AG04450 (cell line): ENCODE results near the gene CLDN14. TPM values are rescaled to one million over a fixed set of nuclear protein-coding genes. Genes with fewer than 3 reads are reported as not detected.

ENCODE experiments used
- CTCF ChIA-PET: fragments of 300-600, 350-600 bp; formaldehyde crosslinking; extraction: SDS; loops from one replicate; lab custom pipeline; 2022; ENCODE audit warnings: antibody characterized with exemption, inconsistent platforms; lab: Charles Lee
- POLR2A ChIA-PET: fragments of 350-600 bp; formaldehyde crosslinking; extraction: SDS; loops from one replicate; lab custom pipeline; 2021; ENCODE audit warnings: antibody characterized with exemption, inconsistent platforms; lab: Yijun Ruan, JAX
- DNase-seq: peaks from one replicate; pipeline ENCODE4 v3.0.0-alpha.2; 2011; ENCODE audit warnings: low read depth, low spot score
- H3K27ac ChIP-seq: one replicate; pipeline ENCODE4 v1.5.1; 2012; ENCODE audit warnings: low read depth, low read length, control low read depth
- H3K27me3 ChIP-seq: one replicate; pipeline ENCODE4 v1.6.0; 2012; ENCODE audit warnings: low read length; ENCODE audit not compliant: control insufficient read depth, insufficient read depth
- H3K4me3 ChIP-seq: 2 replicates; pipeline ENCODE4 v1.5.1; 2011; ENCODE audit warnings: mild to moderate bottlenecking, low read depth, low read length, control low read depth
- H3K9me3 ChIP-seq: 2 replicates; pipeline ENCODE4 v1.5.1; 2012; ENCODE audit warnings: low read length; ENCODE audit not compliant: control insufficient read depth, insufficient read depth
- polyA plus RNA-seq: library from polyadenylated mRNA; depleted of rRNA; stranded (reverse); fragments of >200 nt; gene quantifications from 2 replicates; pipeline ENCODE4 v1.2.3, GENCODE V29; 2011
- TF ChIP-seq, protein P1 (sequence below): IDR thresholded peaks from 2 replicates; pipeline ENCODE4 v1.5.1; 2011; ENCODE audit warnings: low read depth, low read length, control low read depth, inconsistent platforms

CLDN14 gene
- polyA plus RNA-seq, 1 experiment: not detected

- Histone ChIP-seq H3K4me3 (no peak overlapping the region), H3K9me3 (no peaks in the 10 kb centered on the region), H3K27me3 (no peaks in the 10 kb centered on the region), H3K27ac (no peak overlapping the region)
- TF ChIP-seq, protein P1, sequence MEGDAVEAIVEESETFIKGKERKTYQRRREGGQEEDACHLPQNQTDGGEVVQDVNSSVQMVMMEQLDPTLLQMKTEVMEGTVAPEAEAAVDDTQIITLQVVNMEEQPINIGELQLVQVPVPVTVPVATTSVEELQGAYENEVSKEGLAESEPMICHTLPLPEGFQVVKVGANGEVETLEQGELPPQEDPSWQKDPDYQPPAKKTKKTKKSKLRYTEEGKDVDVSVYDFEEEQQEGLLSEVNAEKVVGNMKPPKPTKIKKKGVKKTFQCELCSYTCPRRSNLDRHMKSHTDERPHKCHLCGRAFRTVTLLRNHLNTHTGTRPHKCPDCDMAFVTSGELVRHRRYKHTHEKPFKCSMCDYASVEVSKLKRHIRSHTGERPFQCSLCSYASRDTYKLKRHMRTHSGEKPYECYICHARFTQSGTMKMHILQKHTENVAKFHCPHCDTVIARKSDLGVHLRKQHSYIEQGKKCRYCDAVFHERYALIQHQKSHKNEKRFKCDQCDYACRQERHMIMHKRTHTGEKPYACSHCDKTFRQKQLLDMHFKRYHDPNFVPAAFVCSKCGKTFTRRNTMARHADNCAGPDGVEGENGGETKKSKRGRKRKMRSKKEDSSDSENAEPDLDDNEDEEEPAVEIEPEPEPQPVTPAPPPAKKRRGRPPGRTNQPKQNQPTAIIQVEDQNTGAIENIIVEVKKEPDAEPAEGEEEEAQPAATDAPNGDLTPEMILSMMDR: peak; percentile 81
- ChIA-PET CTCF (interaction anchor here (0.6 to 1.7 kb wide), 14 partner anchors 8 to 588 kb away, joined by 3 to 6 read pairs (median 3); no protein-coding TSS in a partner anchor), POLR2A (no interaction called here)
- peak; percentile 21 for DNase-seq
Observed at GRCh38 chr21:36422279-36423098, 57.4 kb downstream of the CLDN14 start.

- TF ChIP-seq, protein P1: no peak
- Histone ChIP-seq H3K9me3 (no peaks in the 10 kb centered on the region), H3K4me3 (no peak overlapping the region), H3K27ac (no peak overlapping the region), H3K27me3 (no peaks in the 10 kb centered on the region)
- ChIA-PET CTCF (interaction anchor here (0.7 kb wide), 1 partner anchor 8 kb away, joined by 3 read pairs; no protein-coding TSS in a partner anchor), POLR2A (no interaction called here)
- DNase-seq: no peak
Observed at GRCh38 chr21:36420571-36421339, 59.2 kb downstream of the CLDN14 start.

DNA sequence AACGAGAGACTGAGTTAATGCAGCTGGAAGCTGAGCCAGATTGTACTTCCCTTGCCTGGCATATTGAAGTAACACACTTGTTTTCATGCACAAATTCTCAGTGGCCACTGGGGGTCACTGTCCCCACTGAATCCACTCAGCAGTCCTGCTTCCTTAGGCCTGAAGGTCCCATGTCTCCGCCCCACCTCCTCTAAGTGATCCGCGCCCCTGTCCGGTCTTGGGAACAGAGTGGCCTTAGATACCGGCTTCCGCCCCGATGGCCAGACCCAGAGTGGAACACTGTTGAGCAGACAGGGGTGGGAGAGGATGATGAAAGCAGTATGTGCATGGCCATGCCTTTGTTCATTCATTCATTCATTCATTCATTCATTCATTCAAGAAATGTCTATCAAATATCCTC is 59.9 kb downstream of the CLDN14 start:
- ChIA-PET POLR2A (interaction anchor here (0.7 kb wide), 1 partner anchor 34 kb away, joined by 3 read pairs; no protein-coding TSS in a partner anchor), CTCF (interaction anchor here (0.6 to 1.1 kb wide), 9 partner anchors 9 to 1062 kb away, joined by 3 to 9 read pairs (median 4); no protein-coding TSS in a partner anchor)
- H3K27ac ChIP-seq: no peak overlapping the region

GRCh38 chr21:36419241-36419640 is 60.7 kb downstream of the CLDN14 start:
- DNase-seq: no peak
- Histone ChIP-seq H3K27me3 (no peaks in the 10 kb centered on the region), H3K9me3 (no peaks in the 10 kb centered on the region), H3K4me3 (no peak overlapping the region), H3K27ac (no peak overlapping the region)
- ChIA-PET POLR2A (interaction anchor here (0.6 kb wide), 1 partner anchor 66 kb away, joined by 3 read pairs; no protein-coding TSS in a partner anchor), CTCF (interaction anchor here (0.6 to 1.1 kb wide), 9 partner anchors 9 to 1062 kb away, joined by 3 to 9 read pairs (median 4); no protein-coding TSS in a partner anchor)
- TF ChIP-seq, protein P1: no peak

More for the DNA sequence above, 59.9 kb downstream of the CLDN14 start:
- Histone ChIP-seq H3K27me3 (no peaks in the 10 kb centered on the region), H3K4me3 (no peak overlapping the region), H3K9me3 (no peaks in the 10 kb centered on the region)
- DNase-seq: peak; percentile 84
- TF ChIP-seq, protein P1: peak; percentile 85
